NB4 (cell line): Measurements from ENCODE around the gene PDIA4.

Experiments
- DNase-seq: peaks from one replicate; pipeline ENCODE4 v3.0.0; 2010; ENCODE audit warnings: low read depth
- H3K4me3 ChIP-seq: one replicate; pipeline ENCODE4 v1.5.1; 2011; ENCODE audit warnings: mild to moderate bottlenecking, low read depth, low read length, moderate library complexity
- MYC ChIP-seq: IDR thresholded peaks from 2 replicates; pipeline ENCODE4 v1.6.1; 2011; ENCODE audit warnings: low read depth, low read length
- POLR2A ChIP-seq: IDR thresholded peaks from 2 replicates; pipeline ENCODE4 v1.6.1; 2011; ENCODE audit warnings: mild to moderate bottlenecking; ENCODE audit not compliant: insufficient read length; ENCODE audit errors: extremely low read depth
- TF ChIP-seq, protein P1 (sequence below): IDR thresholded peaks from 2 replicates; pipeline ENCODE4 v1.6.1; 2011; ENCODE audit warnings: low read depth, low read length
- TF ChIP-seq, protein P2 (sequence below): IDR thresholded peaks from one replicate; pipeline ENCODE4 v1.5.1; 2012; ENCODE audit warnings: low read depth, low read length

PDIA4 gene

DNA sequence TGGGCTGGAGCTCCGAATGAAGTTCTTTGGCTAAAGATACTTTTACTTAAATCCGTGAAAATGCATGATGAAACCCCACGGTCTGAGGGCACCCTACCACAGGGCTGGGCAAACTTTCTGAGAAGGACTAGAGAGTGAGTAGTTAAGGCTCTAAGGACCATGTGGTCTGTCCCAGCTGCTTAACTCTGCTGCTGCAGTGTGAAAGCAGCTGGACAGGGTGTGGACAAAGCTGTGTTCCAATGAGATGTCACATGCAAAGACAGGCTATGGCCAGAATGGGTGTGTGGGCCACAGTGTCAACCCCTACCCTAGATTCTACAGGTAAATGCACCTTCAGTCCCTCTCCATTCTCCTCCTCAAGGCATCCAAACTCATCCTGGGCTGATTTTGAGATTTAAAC is 18.8 kb downstream of the PDIA4 start:
- no peak for TF ChIP-seq MYC
- TF ChIP-seq, protein P1, sequence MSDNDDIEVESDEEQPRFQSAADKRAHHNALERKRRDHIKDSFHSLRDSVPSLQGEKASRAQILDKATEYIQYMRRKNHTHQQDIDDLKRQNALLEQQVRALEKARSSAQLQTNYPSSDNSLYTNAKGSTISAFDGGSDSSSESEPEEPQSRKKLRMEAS: no peak
- TF ChIP-seq POLR2A: no peak
- TF ChIP-seq, protein P2, sequence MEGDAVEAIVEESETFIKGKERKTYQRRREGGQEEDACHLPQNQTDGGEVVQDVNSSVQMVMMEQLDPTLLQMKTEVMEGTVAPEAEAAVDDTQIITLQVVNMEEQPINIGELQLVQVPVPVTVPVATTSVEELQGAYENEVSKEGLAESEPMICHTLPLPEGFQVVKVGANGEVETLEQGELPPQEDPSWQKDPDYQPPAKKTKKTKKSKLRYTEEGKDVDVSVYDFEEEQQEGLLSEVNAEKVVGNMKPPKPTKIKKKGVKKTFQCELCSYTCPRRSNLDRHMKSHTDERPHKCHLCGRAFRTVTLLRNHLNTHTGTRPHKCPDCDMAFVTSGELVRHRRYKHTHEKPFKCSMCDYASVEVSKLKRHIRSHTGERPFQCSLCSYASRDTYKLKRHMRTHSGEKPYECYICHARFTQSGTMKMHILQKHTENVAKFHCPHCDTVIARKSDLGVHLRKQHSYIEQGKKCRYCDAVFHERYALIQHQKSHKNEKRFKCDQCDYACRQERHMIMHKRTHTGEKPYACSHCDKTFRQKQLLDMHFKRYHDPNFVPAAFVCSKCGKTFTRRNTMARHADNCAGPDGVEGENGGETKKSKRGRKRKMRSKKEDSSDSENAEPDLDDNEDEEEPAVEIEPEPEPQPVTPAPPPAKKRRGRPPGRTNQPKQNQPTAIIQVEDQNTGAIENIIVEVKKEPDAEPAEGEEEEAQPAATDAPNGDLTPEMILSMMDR: no peak
- DNase-seq: no peak
- no peak overlapping the region for H3K4me3 ChIP-seq

DNA sequence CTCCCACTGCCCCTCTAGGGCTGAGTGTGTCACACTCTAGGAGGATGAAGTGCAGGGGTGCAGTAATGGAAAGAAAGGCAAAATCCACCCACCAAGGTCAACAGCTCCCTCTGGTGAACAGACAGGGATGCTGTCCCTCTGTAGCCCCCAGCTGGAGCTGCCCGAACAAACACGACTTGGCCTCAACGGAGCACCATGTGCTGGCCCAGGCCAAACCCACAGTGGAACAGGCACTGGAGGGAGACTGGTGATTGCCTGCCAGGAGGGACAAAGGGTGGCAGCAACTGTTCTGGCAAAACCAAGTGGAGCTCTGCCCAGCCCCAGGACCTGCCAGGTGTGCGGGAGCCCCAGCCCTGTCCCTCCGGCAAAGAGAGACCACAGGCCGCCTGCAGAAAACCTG is 20.7 kb downstream of the PDIA4 start:
- peak; percentile 45 for DNase-seq
- TF ChIP-seq POLR2A (no peak), MYC (no peak)
- TF ChIP-seq, protein P1: no peak
- TF ChIP-seq, protein P2: peak; percentile 27
- no peak overlapping the region for H3K4me3 ChIP-seq

- no peak overlapping the region for H3K4me3 ChIP-seq
- no peak for DNase-seq
- TF ChIP-seq MYC: no peak
- no peak for TF ChIP-seq POLR2A
- TF ChIP-seq, protein P1: no peak
- TF ChIP-seq, protein P2: no peak
These were observed 21.2 kb downstream of the PDIA4 start for GRCh38 chr7:149007146-149007545.

DNA sequence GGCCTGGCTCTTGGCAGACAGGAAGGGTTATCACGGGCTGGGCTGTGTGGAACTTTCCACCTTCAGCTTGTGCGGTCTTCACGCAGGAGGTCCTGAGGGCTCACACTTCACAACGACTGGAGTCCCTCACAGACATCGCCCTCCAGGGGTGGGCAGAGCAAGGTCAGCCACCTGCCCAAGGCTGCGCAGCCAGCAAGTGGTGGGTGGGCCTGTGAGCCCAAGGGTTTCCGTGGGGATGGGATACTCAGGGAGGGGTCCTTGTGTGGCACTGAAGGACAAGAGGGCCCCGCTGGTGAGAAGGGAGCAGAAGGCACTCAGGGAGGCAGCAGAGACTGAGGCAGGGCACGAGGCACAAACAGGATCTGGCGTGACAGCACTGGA is 22.0 kb downstream of the PDIA4 start:
- no peak overlapping the region for H3K4me3 ChIP-seq
- TF ChIP-seq, protein P2: no peak
- TF ChIP-seq, protein P1: no peak
- TF ChIP-seq POLR2A: no peak
- no peak for TF ChIP-seq MYC
- no peak for DNase-seq

DNA sequence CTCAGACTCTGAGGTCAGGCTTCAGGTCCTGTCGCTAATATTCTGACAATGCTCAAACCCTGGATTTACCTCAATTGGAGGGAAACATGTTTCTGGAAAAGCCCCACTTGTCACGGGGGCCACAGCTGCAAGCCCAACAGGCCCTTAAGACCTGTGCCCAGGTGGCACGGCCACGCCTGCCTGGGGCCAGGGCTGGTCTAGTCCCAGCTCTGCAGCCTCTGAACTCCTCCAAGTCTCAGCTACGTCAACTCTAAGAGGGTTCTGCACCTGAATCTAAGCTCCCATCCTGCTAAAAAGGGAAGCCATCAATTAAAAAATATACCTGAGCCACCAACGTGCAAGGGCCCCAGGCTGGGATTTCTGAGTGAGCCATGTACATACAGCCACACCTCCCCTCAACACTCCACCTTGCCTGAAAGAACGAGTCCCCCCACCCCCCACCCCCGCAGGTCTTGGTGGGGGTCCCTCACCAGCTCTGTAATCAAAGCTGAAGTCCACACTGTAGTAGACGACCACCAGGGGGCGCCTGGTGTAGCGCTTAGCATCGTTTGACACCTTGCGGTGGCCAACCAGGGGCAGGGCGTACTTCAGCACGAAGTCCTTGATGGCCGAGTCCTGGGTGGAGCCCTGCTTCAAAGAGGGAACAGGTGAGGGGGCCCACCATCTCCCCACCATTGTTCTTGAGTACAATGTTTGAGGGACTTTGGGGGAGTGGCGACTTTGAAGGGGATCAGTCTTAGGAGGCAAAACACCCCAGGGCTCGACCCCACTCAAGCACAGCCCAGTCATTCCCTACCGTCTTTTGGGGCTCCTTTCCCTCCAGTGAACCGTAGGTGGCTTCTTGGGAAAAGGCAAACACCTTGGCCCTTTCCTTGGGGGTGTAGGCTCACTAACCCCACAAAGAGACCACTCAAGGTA is 22.6 kb downstream of the PDIA4 start:
- H3K4me3 ChIP-seq: no peak overlapping the region
- TF ChIP-seq POLR2A (no peak), MYC (no peak)
- TF ChIP-seq, protein P2: peak; percentile 80
- DNase-seq: peak; percentile 83
